H1 (cell line): ENCODE data around the gene ABHD12. TPM values are rescaled to one million over a fixed set of nuclear protein-coding genes. Genes with fewer than 3 reads are reported as not detected.

Experiments
- HDAC2 ChIP-seq, 2 experiments: fragments of 300-600 bp in 1 of 2; sonication (generic) in 1 of 2; IDR thresholded peaks; 2 replicates each; pipeline ENCODE4 v1.6.1; 2011 to 2012; ENCODE audit warnings: low read depth in 2 of 2, low read length in 2 of 2, mild to moderate bottlenecking in 2 of 2, moderate library complexity in 2 of 2, borderline replicate concordance in 1 of 2, inconsistent platforms in 1 of 2
- POLR2A ChIP-seq, 2 experiments: IDR thresholded peaks; 1 replicate in 1 of 2; 2 replicates in 1 of 2; pipeline ENCODE4 v1.6.1; 2011; ENCODE audit warnings: low read depth in 2 of 2, low read length in 2 of 2, mild to moderate bottlenecking in 2 of 2; ENCODE audit errors: control extremely low read depth in 1 of 2
- RBBP5 ChIP-seq: IDR thresholded peaks from 2 replicates; pipeline ENCODE4 v1.7.1; 2012; ENCODE audit warnings: low read depth, mild to moderate bottlenecking, inconsistent platforms, low read length, moderate library complexity, borderline replicate concordance
- SP1 ChIP-seq: IDR thresholded peaks from 2 replicates; pipeline ENCODE4 v1.6.1; 2011; ENCODE audit warnings: low read depth, low read length
- ZNF274 ChIP-seq: IDR thresholded peaks from 2 replicates; pipeline ENCODE4 v1.7.0; 2012; ENCODE audit warnings: low read length, borderline replicate concordance; ENCODE audit errors: extremely low read depth
- polyA plus RNA-seq, 7 experiments: library from polyadenylated mRNA; depleted of rRNA in 3 of 7; stranded (reverse) in 5 of 7; unstranded in 2 of 7; fragments of >200 nt in 5 of 7; fragments of 200-250 nt in 2 of 7; gene quantifications; 1 replicate in 5 of 7; 2 replicates in 1 of 7; 4 replicates in 1 of 7; pipeline versions ENCODE4 v1.2.1 to v1.2.3, GENCODE V29; 2011 to 2013; ENCODE audit warnings: missing spikeins in 2 of 7, mixed read lengths in 2 of 7
- total RNA-seq: library from RNA; stranded (reverse); fragmentation: NEBNext Ultra II Directional; extraction: Animal tissue kit (Norgen Biotek cat#: 25700); gene quantifications from 2 replicates; pipeline ENCODE4 v1.2.1, GENCODE V29; 2021

The ABHD12 gene
- total and polyA plus RNA-seq, 2 of the 8 experiments (the other 6 are each of a cell fraction or from before 2014, with no cell fraction given), result 31.3 to 59.5 TPM

GRCh38 chr20:25310921-25311728 lies 79.5 kb downstream of the ABHD12 start (continued):
- TF ChIP-seq RBBP5 (no peak), SP1 (no peak), HDAC2 (IDR thresholded peaks at IDR 0.05; ENCODE audit: borderline replicate concordance in 1 of 2, low read depth in 2 of 2, low read length in 2 of 2) (no peak), POLR2A (IDR thresholded peaks at IDR 0.05; ENCODE audit: control extremely low read depth in 1 of 2, low read depth in 2 of 2, low read length in 2 of 2) (no peak), ZNF274 (no peak)
- TF ChIP-seq, all 59 proteins: peak for 0
